Left lung (tissue), 10 donors: ENCODE measurements around the gene MTMR1. TPM values are rescaled to one million over a fixed set of nuclear protein-coding genes. Genes with fewer than 3 reads are reported as not detected.

Experiments
- ATAC-seq: fragments of 200-7000 bp; cut with Tn5 transposase; one replicate; pipeline ENCODE4 v1.9.1; 2020; ENCODE audit warnings: moderate library complexity
- DNase-seq, 4 donors: peaks; one replicate each; pipeline ENCODE4 v3.0.0-alpha.2; 2013 to 2020
- H3K27ac ChIP-seq, 2 donors: fragments of 200-600 bp; sonication (generic) in 1 of 2; one replicate each; pipeline versions ENCODE4 v1.5.0 to v1.8.0; 2020 to 2021
- H3K27me3 ChIP-seq, 2 donors: fragments of 200-600 bp; sonication (generic) in 1 of 2; one replicate each; pipeline versions ENCODE4 v1.5.0 to v1.8.0; 2020 to 2021
- H3K36me3 ChIP-seq, 2 donors: fragments of 200-600 bp; sonication (generic) in 1 of 2; one replicate each; pipeline versions ENCODE4 v1.5.0 to v1.8.0; 2020 to 2021
- H3K4me1 ChIP-seq, 2 donors: fragments of 200-600 bp; one replicate each; pipeline ENCODE4 v1.8.0; 2021
- H3K4me3 ChIP-seq, 2 donors: fragments of 200-600 bp; sonication (generic) in 1 of 2; one replicate each; pipeline versions ENCODE4 v1.5.0 to v1.8.0; 2020 to 2021; ENCODE audit warnings: mild to moderate bottlenecking in 1 of 2
- H3K9me3 ChIP-seq, 2 donors: fragments of 200-600 bp; sonication (generic) in 1 of 2; one replicate each; pipeline versions ENCODE4 v1.5.0 to v1.8.0; 2020 to 2021
- intact Hi-C, 2 donors: fragments of 100-400 bp; cut with DNase I; formaldehyde crosslinking; loops; one replicate each; pipeline versions ENCODE4 v1.11.2 to v1.14.2; 2022
- polyA plus RNA-seq, 6 donors: library from polyadenylated mRNA; unstranded; fragments of 120-200 nt; gene quantifications; one replicate each; pipeline ENCODE4 v1.2.1, GENCODE V29; 2013; ENCODE audit not compliant: insufficient read length in 6 of 6
- total RNA-seq, 2 donors: library from RNA; stranded (reverse); fragmentation: NEBNext Ultra II Directional; extraction: Animal tissue kit (Norgen Biotek cat#: 25700); gene quantifications; one replicate each; pipeline ENCODE4 v1.2.1, GENCODE V29; 2021
- TF ChIP-seq, protein P1 (sequence below), 2 donors: fragments of 200-600 bp; sonication (generic) in 1 of 2; IDR thresholded peaks; one replicate each; pipeline versions ENCODE4 v1.5.0 to v1.8.0; 2021; ENCODE audit warnings: antibody characterized with exemption in 2 of 2
- donor health status: DM: no; HTN: yes; CAD: no.
- donor health status: DM: no; HTN: no; CAD: no.

Gene MTMR1
- total and polyA plus RNA-seq, 8 donors, result 17.3 to 23.1 (median 20.7) TPM

DNA sequence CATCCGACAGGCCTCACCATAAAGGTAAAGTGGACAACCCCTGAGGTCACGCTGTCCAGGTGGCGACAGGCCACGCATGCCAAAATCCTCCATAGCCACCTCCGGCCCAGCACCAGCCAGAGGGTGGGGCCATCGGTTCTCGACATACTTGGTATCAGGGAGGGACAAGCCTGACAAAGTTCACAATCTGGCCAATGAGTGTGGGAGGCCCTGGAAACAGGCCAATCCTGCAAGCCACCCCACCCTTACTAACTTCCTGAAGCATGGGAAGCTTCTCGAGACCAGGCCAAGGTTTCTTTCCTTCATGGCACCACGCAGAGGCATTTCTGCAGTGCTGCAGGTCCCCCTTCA is 73.8 kb downstream of the MTMR1 start:
- intact Hi-C loops, result no loop called here
- Histone ChIP-seq H3K27ac (no peak overlapping the region), H3K4me3 (no peak overlapping the region), H3K9me3 (no peaks in the 10 kb centered on the region), H3K27me3 (no peaks in the 10 kb centered on the region), H3K36me3 (peaks cover 0 to 12% of the 10 kb centered on the region in 2 donors), H3K4me1 (peaks cover 0 to 4% of the 10 kb centered on the region in 2 donors)
- DNase-seq (no peak), ATAC-seq (no peak)
- TF ChIP-seq, protein P1, sequence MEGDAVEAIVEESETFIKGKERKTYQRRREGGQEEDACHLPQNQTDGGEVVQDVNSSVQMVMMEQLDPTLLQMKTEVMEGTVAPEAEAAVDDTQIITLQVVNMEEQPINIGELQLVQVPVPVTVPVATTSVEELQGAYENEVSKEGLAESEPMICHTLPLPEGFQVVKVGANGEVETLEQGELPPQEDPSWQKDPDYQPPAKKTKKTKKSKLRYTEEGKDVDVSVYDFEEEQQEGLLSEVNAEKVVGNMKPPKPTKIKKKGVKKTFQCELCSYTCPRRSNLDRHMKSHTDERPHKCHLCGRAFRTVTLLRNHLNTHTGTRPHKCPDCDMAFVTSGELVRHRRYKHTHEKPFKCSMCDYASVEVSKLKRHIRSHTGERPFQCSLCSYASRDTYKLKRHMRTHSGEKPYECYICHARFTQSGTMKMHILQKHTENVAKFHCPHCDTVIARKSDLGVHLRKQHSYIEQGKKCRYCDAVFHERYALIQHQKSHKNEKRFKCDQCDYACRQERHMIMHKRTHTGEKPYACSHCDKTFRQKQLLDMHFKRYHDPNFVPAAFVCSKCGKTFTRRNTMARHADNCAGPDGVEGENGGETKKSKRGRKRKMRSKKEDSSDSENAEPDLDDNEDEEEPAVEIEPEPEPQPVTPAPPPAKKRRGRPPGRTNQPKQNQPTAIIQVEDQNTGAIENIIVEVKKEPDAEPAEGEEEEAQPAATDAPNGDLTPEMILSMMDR (IDR thresholded peaks at IDR 0.05), result no peak

DNA sequence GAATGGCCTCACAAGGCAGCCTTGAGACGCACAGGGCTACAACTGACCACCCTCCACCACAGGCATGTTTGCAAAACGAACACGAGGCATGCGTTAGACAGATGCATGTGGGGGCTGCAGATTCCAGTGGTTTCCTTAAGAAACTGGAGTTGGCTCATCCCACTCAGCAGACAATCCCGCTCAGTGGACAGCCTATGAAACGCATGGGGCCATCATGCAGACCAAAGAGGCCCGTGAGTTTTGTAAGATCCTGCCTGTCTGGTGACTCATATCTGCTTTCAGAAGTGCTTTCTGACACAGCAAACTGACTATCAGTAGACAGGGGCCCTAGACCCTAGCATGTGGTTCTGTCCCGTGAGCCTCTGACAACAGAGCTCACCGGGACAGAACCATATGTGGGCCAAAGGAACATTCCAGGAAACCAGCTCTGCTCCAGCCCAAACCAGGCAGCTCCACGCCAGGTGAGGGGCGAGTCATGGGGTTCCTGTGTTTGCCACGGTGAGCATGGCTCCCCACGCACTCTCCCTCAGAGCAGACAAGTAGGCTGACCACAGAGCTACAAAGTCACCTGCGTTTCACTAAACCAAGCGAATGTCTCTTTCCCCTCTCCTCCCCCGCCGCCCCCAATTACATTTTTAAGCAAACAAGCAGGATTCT is 74.4 kb downstream of the MTMR1 start:
- ATAC-seq, result peak; percentile 38
- no peak overlapping the region for H3K27ac ChIP-seq
- DNase-seq, result no peak
- peaks cover 0 to 6% of the 10 kb centered on the region in 2 donors for H3K36me3 ChIP-seq
- peaks cover 0 to 4% of the 10 kb centered on the region in 2 donors for H3K4me1 ChIP-seq
- H3K27me3 ChIP-seq, result no peaks in the 10 kb centered on the region
- TF ChIP-seq, protein P1 (IDR thresholded peaks at IDR 0.05), result no peak
- no peak overlapping the region for H3K4me3 ChIP-seq
- intact Hi-C loops, result no loop called here
- H3K9me3 ChIP-seq, result no peaks in the 10 kb centered on the region

DNA sequence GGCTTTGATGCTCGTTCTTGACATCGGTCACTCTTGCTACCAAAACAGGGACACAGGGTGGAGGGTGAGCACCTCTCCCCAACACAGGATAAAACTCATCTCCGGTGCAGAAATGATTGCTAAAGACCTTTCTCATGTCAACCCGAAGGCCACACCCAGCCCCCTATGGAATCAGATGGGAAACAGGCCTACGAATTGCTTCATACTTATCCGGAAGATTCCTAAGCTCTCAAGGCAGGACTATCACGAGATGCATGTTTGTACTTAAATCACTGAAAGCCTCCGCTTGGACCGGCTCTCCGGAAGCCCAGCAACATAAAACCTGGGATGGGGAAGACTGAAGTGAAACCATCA is 74.9 kb downstream of the MTMR1 start:
- Histone ChIP-seq H3K27ac (no peak overlapping the region), H3K4me3 (no peak overlapping the region), H3K9me3 (no peaks in the 10 kb centered on the region), H3K27me3 (no peaks in the 10 kb centered on the region), H3K4me1 (peaks cover 0 to 4% of the 10 kb centered on the region in 2 donors), H3K36me3 (peaks cover 0 to 4% of the 10 kb centered on the region in 2 donors)
- ATAC-seq (no peak), DNase-seq (no peak)
- intact Hi-C loops, result no loop called here
- TF ChIP-seq, protein P1 (IDR thresholded peaks at IDR 0.05), result no peak

DNA sequence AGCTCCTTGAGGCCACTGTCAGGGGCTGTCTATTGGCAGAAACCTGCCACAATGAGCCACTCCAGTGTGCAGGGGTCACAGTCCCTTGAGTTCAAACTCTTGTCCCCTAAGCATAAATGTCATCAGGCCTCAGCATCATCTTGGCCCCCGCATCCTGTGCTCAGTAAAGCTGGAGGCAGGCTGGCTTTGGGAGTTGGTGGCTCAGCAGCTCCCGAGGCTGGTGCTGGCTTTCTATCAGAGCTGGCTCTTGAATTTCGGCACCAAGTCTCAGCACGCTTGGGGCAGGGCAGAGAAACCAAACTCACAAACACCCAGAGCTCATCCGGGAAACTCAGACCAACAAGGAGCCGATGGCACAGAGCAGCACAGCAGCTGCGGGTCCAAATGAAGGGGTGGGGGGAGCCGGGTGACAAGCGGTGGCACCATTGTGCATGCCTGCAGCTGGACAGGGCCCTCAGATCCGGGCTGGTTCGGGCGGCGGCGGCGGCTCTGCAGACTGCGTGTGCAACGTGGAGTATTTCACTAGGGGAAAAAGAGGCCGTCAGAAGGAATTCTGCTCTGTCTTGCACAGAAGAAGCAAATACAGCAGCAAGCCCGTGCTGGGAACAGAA is 75.5 kb downstream of the MTMR1 start:
- Histone ChIP-seq H3K4me3 (no peak overlapping the region), H3K4me1 (peaks cover 0 to 4% of the 10 kb centered on the region in 2 donors), H3K27me3 (no peaks in the 10 kb centered on the region), H3K36me3 (no peaks in the 10 kb centered on the region), H3K9me3 (no peaks in the 10 kb centered on the region), H3K27ac (no peak overlapping the region)
- TF ChIP-seq, protein P1 (IDR thresholded peaks at IDR 0.05), result no peak
- ATAC-seq (no peak), DNase-seq (no peak)
- intact Hi-C loops, result no loop called here

DNA sequence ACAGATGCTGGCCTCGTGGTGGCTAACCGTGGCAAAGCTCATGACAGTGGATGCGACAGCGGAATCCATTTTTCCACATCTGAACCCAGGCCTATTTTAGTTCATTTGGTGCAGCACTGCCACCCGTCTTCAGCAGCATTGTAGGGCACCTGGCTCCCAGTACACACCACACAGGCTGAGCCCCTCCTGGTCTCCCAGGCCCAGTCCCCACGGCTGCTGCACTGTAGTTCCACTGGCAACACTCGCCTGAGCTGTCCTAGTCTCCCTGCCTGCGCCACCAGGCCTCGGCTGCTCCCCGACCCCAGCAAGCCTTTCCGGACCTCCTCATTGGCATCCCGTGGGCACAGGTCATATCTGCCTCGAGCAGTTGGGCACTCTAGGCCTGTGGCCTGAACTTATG is 76.2 kb downstream of the MTMR1 start:
- H3K27me3 ChIP-seq, result no peaks in the 10 kb centered on the region
- TF ChIP-seq, protein P1 (IDR thresholded peaks at IDR 0.05), result no peak
- H3K9me3 ChIP-seq, result no peaks in the 10 kb centered on the region
- ATAC-seq, result no peak
- intact Hi-C loops, result no loop called here
- no peak for DNase-seq
- no peak overlapping the region for H3K27ac ChIP-seq
- no peak overlapping the region for H3K4me3 ChIP-seq
- H3K4me1 ChIP-seq, result peaks cover 0 to 4% of the 10 kb centered on the region in 2 donors
- no peaks in the 10 kb centered on the region for H3K36me3 ChIP-seq
